ENCODE results near the gene SERGEF. TPM values are rescaled to one million over a fixed set of nuclear protein-coding genes. Genes with fewer than 3 reads are reported as not detected.

The SERGEF gene
- total and polyA plus RNA-seq, 10 donors: 29.0 to 55.5 (median 38.8) TPM

- Histone ChIP-seq H3K27me3 (replicated peaks in 1 of 7) (no peaks in the 10 kb centered on the region), H3K36me3 (peaks cover 0 to 19% (median 0%) of the 10 kb centered on the region in 6 donors), H3K4me3 (no peak overlapping the region), H3K27ac (no peak overlapping the region), H3K4me1 (no peaks in the 10 kb centered on the region), H3K9me3 (no peaks in the 10 kb centered on the region)
- TF ChIP-seq, protein P1, sequence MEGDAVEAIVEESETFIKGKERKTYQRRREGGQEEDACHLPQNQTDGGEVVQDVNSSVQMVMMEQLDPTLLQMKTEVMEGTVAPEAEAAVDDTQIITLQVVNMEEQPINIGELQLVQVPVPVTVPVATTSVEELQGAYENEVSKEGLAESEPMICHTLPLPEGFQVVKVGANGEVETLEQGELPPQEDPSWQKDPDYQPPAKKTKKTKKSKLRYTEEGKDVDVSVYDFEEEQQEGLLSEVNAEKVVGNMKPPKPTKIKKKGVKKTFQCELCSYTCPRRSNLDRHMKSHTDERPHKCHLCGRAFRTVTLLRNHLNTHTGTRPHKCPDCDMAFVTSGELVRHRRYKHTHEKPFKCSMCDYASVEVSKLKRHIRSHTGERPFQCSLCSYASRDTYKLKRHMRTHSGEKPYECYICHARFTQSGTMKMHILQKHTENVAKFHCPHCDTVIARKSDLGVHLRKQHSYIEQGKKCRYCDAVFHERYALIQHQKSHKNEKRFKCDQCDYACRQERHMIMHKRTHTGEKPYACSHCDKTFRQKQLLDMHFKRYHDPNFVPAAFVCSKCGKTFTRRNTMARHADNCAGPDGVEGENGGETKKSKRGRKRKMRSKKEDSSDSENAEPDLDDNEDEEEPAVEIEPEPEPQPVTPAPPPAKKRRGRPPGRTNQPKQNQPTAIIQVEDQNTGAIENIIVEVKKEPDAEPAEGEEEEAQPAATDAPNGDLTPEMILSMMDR (IDR thresholded peaks at IDR 0.05 in 8 of 11, conservative IDR thresholded peaks at IDR 0.05 in 3 of 11): no peak
- TF ChIP-seq POLR2AphosphoS5 (IDR thresholded peaks at IDR 0.05) (no peak), POLR2A (IDR thresholded peaks at IDR 0.05) (no peak)
- intact Hi-C loops (cut with DNase I; ENCODE audit: low total_unique reads): no loop called here
- no peak for DNase-seq
- 86 to 91% (median 91%) methylated on average over 7 of the region's 7 CpGs for WGBS, 5 donors
Observed at GRCh38 chr11:17803754-17804334, 209.0 kb downstream of the SERGEF start.

- no peaks in the 10 kb centered on the region for H3K9me3 ChIP-seq
Observed at GRCh38 chr11:17802491-17802890, 210.4 kb downstream of the SERGEF start.

DNA sequence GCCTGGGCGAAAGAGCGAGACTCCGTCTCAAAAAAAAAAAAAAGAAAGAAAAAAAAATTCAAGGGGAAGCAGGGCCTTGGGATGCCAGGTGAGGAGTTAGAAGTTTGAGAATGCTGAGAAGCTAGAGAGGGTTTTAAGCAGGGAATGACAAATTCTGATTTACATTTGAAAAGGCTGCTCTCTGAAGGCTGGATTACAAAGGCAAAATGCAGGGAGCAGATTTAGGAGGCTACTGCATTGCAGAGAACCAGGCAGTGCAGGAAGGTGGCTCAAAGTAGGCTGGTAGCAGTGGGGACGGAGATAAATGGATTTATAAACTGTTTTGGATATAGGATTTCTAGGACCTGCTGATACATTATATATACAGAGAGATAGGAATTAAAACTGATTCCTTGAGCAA lies 211.7 kb downstream of the SERGEF start:
- DNase-seq: no peak
- no peak for TF ChIP-seq POLR2A (IDR thresholded peaks at IDR 0.05)
- Histone ChIP-seq H3K4me1 (no peaks in the 10 kb centered on the region), H3K9me3 (no peaks in the 10 kb centered on the region), H3K36me3 (peaks cover 0 to 27% (median 0%) of the 10 kb centered on the region in 6 donors), H3K27ac (no peak overlapping the region), H3K27me3 (replicated peaks in 1 of 7) (no peaks in the 10 kb centered on the region), H3K4me3 (no peak overlapping the region)
- intact Hi-C loops (cut with DNase I; ENCODE audit: low total_unique reads): no loop called here
- WGBS, 5 donors: 91 to 100% (median 99%) methylated on average over 2 to 4 of the region's 4 CpGs

More at GRCh38 chr11:17802491-17802890, 210.4 kb downstream of the SERGEF start:
- TF ChIP-seq, protein P1 (IDR thresholded peaks at IDR 0.05 in 8 of 11, conservative IDR thresholded peaks at IDR 0.05 in 3 of 11): no peak
- no peak for TF ChIP-seq POLR2AphosphoS5 (IDR thresholded peaks at IDR 0.05)
- TF ChIP-seq POLR2A (IDR thresholded peaks at IDR 0.05): no peak
- Histone ChIP-seq H3K4me3 (no peak overlapping the region), H3K27ac (no peak overlapping the region), H3K27me3 (replicated peaks in 1 of 7) (no peaks in the 10 kb centered on the region), H3K4me1 (no peaks in the 10 kb centered on the region), H3K36me3 (peaks cover 0 to 22% (median 0%) of the 10 kb centered on the region in 6 donors)
- 91 to 99% (median 96%) methylated on average over 4 of the region's 4 CpGs for WGBS, 5 donors
- no peak for DNase-seq
- intact Hi-C loops (cut with DNase I; ENCODE audit: low total_unique reads): no loop called here

- no peak overlapping the region for H3K27ac ChIP-seq
- 95 to 100% (median 96%) methylated on average over 4 to 5 of the region's 5 CpGs for whole genome bisulfite sequencing, 5 donors
- intact Hi-C loops (cut with DNase I; ENCODE audit: low total_unique reads): no loop called here
Observed at GRCh38 chr11:17799147-17799546, 213.7 kb downstream of the SERGEF start.

More at GRCh38 chr11:17799147-17799546, 213.7 kb downstream of the SERGEF start:
- DNase-seq: no peak
- TF ChIP-seq, protein P1 (IDR thresholded peaks at IDR 0.05 in 8 of 11, conservative IDR thresholded peaks at IDR 0.05 in 3 of 11): no peak
- TF ChIP-seq POLR2AphosphoS5 (IDR thresholded peaks at IDR 0.05) (no peak), POLR2A (IDR thresholded peaks at IDR 0.05) (no peak)
- H3K36me3 ChIP-seq: peaks cover 0 to 27% (median 0%) of the 10 kb centered on the region in 6 donors
- no peaks in the 10 kb centered on the region for H3K4me1 ChIP-seq
- no peaks in the 10 kb centered on the region for H3K27me3 ChIP-seq (replicated peaks in 1 of 7)
- no peaks in the 10 kb centered on the region for H3K9me3 ChIP-seq
- no peak overlapping the region for H3K4me3 ChIP-seq

Measured in spleen (tissue), 11 donors.